Activated CD4-positive, alpha-beta memory T cell treated with anti-CD3 and anti-CD28 coated beads for 36 hours (primary cell): Measurements from ENCODE around the gene RNF43. TPM values are rescaled to one million over a fixed set of nuclear protein-coding genes. Genes with fewer than 3 reads are reported as not detected.

Experiments used
- CTCF ChIA-PET: fragments of 350-600 bp; sonication (Branson Sonifier 250); formaldehyde crosslinking; loops from one replicate; lab custom pipeline; 2021; ENCODE audit warnings: antibody characterized with exemption, inconsistent platforms; lab: Charles Lee
- POLR2A ChIA-PET: fragments of 350-600 bp; sonication (Branson Sonifier 250); formaldehyde crosslinking; loops from one replicate; lab custom pipeline; 2021; ENCODE audit warnings: antibody characterized with exemption; lab: Charles Lee
- DNase-seq: peaks from one replicate; pipeline ENCODE4 v3.0.0-alpha.2; 2020
- H3K27ac Mint-ChIP-seq: one replicate; pipeline ENCODE4 v1.8.0; 2021; ENCODE audit warnings: mixed read lengths
- H3K27me3 Mint-ChIP-seq: one replicate; pipeline ENCODE4 v1.8.0; 2021; ENCODE audit warnings: mixed read lengths
- H3K36me3 Mint-ChIP-seq: one replicate; pipeline ENCODE4 v1.8.0; 2021; ENCODE audit warnings: mixed read lengths
- H3K4me1 Mint-ChIP-seq: one replicate; pipeline ENCODE4 v1.8.0; 2021; ENCODE audit warnings: low read depth, mixed read lengths
- H3K4me3 Mint-ChIP-seq: one replicate; pipeline ENCODE4 v1.8.0; 2021; ENCODE audit warnings: mild to moderate bottlenecking, mixed read lengths
- H3K9me3 Mint-ChIP-seq: one replicate; pipeline ENCODE4 v1.8.0; 2021; ENCODE audit warnings: mixed read lengths
- intact Hi-C: fragments of 100-400 bp; cut with micrococcal nuclease; formaldehyde crosslinking; loops from one replicate; pipeline ENCODE4 v1.15.1; 2023
- total RNA-seq, 2 experiments: library from RNA; stranded (reverse); gene quantifications; one replicate each; pipeline ENCODE4 v1.2.3, GENCODE V29; 2021

RNF43 gene
- total RNA-seq = under 1 TPM; 0.39 to 0.93 TPM

GRCh38 chr17:58417300-58418092 is at the start of gene RNF43:
RNF43 (minus strand) TSS chr17:58417534; CDS start chr17:58415577, 1,957 bp downstream.
- Mint-ChIP-seq H3K4me3 (peak within 1 kb of the TSS; percentile 24), H3K27ac (peak within 1 kb of the TSS; percentile 24), H3K36me3 (no peaks in the 10 kb centered on the region), H3K4me1 (peaks cover 24% of the 10 kb centered on the region), H3K27me3 (no peaks in the 10 kb centered on the region), H3K9me3 (no peaks in the 10 kb centered on the region)
- intact Hi-C loops = loop anchor here (1.0 to 5.0 kb wide), 6 partner anchors 35 to 115 kb away; no protein-coding TSS in a partner anchor
- ChIA-PET CTCF (interaction anchor here (0.6 to 10.3 kb wide), 34 partner anchors 9 to 218 kb away, joined by 3 to 133 read pairs (median 6); partner anchors contain the start of genes HSF5, MTMR4, SUPT4H1 and TSPOAP1), POLR2A (interaction anchor here (0.5 to 2.2 kb wide), 13 partner anchors 29 to 205 kb away, joined by 3 to 22 read pairs (median 8); partner anchors contain the start of genes SUPT4H1 and TSPOAP1)
- peak; percentile 93 for DNase-seq

DNA sequence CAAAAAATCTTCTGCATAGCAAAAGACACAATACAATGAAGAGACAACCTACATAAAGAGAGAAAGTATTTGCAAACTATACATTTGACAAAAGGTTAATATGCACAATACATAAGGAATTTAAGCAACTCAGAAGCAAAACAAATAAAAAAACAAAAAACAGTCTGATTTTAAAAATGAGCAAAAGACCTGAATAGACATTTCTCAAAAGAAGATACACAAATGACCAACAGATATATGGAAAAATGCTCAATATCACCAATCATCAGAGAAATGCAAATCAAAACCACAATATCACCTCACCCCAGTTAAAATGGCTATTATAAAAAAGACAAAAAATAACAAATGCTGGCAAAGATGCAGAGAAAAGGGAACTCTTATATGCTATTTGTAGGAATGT is 38.2 kb upstream of the RNF43 start:
- Mint-ChIP-seq H3K27me3 (no peaks in the 10 kb centered on the region), H3K36me3 (peaks cover 1% of the 10 kb centered on the region), H3K27ac (no peak overlapping the region), H3K9me3 (no peaks in the 10 kb centered on the region), H3K4me3 (no peak overlapping the region), H3K4me1 (no peaks in the 10 kb centered on the region)
- DNase-seq = no peak
- intact Hi-C loops = no loop called here
- POLR2A ChIA-PET = no interaction called here
- CTCF ChIA-PET = interaction anchor here (1.0 kb wide), 1 partner anchor 152 kb away, joined by 3 read pairs; no protein-coding TSS in a partner anchor

DNA sequence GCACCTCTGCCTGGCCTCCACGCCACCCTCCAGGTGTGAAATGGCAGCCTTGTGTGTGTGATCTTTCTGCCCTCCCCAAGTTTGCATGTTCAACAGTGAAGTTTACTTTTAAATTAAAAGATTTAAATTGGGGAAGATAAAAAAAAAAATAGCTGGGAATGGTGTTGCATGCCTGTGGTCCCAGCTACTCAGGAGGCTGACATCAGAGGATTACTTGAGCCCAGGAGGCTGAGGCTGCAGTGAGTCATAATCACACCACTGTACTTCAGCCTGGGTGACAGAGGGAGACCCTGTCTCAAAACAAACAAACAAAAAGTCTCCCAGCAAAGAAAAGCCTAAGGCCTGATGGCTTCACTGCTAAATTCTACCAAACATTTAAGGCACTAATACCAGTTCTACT is 35.4 kb upstream of the RNF43 start:
- ChIA-PET CTCF (interaction anchor here (1.8 kb wide), 1 partner anchor 148 kb away, joined by 6 read pairs; no protein-coding TSS in a partner anchor), POLR2A (no interaction called here)
- intact Hi-C loops = no loop called here
- no peaks in the 10 kb centered on the region for H3K27me3 Mint-ChIP-seq
- H3K27ac Mint-ChIP-seq = no peak overlapping the region
- peaks cover 1% of the 10 kb centered on the region for H3K36me3 Mint-ChIP-seq
- H3K9me3 Mint-ChIP-seq = no peaks in the 10 kb centered on the region
- no peak for DNase-seq
- H3K4me1 Mint-ChIP-seq = no peaks in the 10 kb centered on the region
- H3K4me3 Mint-ChIP-seq = no peak overlapping the region

DNA sequence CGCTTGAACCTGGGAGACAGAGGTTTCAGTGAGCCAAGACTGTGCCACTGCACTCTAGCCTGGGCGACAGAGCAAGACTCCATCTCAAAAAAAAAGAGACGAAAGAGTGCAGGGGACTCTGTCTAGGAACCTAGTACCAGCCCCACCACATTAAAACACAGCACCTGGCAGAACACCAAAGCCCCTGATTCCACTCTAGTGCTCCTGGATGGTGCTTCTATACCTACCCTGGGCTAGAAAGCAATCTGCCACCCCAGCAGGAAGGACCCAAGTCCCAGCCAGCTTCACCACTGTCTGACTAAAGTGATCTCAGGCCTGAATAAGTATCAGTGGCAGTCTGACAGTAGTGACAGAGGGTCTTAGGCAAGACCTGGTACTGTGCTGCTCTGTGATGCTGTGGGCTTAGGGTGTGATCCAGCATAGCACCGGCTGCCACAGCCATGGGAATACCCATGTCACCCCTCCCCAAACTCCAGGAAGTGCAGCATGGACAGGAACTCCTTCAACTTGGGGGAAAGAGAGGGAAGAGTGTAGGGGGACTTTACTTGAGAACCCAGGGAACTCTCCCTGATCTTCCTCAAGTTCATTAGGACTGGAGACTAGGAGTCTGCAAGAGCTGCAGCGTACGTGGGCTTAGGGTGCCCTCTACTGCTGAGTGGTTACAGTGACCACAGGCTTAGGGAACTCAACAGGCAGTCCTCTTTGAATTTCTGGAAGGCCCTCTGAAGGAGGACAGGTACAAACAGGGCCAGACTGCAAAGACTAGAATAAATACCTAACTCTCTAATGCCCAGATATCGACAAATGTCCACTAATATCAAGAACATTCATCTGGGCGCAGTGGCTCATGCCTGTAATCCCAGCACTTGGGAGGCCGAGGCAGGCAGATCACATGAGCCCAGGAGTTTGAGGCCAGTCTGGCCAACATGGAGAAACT is 30.0 kb upstream of the RNF43 start:
- no peak overlapping the region for H3K27ac Mint-ChIP-seq
- ChIA-PET POLR2A (no interaction called here), CTCF (interaction anchor here (0.8 to 6.6 kb wide), 10 partner anchors 27 to 247 kb away, joined by 3 to 76 read pairs (median 4); partner anchors contain the start of gene RNF43)
- intact Hi-C loops = loop anchor here (1.0 kb wide), 3 partner anchors 95 to 143 kb away; partner anchors contain the start of gene SUPT4H1
- H3K4me3 Mint-ChIP-seq = no peak overlapping the region
- no peaks in the 10 kb centered on the region for H3K36me3 Mint-ChIP-seq
- H3K27me3 Mint-ChIP-seq = no peaks in the 10 kb centered on the region
- H3K9me3 Mint-ChIP-seq = no peaks in the 10 kb centered on the region
- DNase-seq = peak; percentile 83
- peaks cover 9% of the 10 kb centered on the region for H3K4me1 Mint-ChIP-seq

DNA sequence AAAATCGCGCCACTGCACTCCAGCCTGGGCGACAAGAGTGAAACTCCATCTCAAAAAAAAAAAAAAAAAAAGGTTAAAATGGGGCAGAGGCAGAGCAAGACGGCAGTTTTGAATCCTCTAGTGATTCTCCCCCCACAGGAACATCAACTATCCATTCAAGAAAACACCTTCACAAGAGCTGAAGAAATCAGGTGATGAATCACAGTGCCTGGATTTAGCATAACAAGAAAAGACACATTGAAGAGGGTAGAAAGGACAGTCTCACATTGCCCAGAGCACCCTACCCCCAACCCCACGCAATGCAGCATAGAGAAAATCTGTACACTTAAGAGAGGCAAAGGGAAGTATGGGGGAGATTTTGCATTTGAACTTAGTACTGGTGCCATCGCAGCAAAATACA is 28.8 kb upstream of the RNF43 start:
- POLR2A ChIA-PET = no interaction called here
- CTCF ChIA-PET = interaction anchor here (1.2 to 6.6 kb wide), 5 partner anchors 26 to 142 kb away, joined by 3 to 76 read pairs (median 4); partner anchors contain the start of gene RNF43
- no peaks in the 10 kb centered on the region for H3K9me3 Mint-ChIP-seq
- H3K4me3 Mint-ChIP-seq = no peak overlapping the region
- H3K27me3 Mint-ChIP-seq = no peaks in the 10 kb centered on the region
- no peaks in the 10 kb centered on the region for H3K36me3 Mint-ChIP-seq
- H3K27ac Mint-ChIP-seq = no peak overlapping the region
- H3K4me1 Mint-ChIP-seq = peaks cover 9% of the 10 kb centered on the region
- intact Hi-C loops = no loop called here
- DNase-seq = no peak

- H3K4me1 Mint-ChIP-seq = no peaks in the 10 kb centered on the region
- intact Hi-C loops = no loop called here
- no peak for DNase-seq
- H3K4me3 Mint-ChIP-seq = no peak overlapping the region
- peaks cover 2% of the 10 kb centered on the region for H3K36me3 Mint-ChIP-seq
- no peaks in the 10 kb centered on the region for H3K9me3 Mint-ChIP-seq
- ChIA-PET CTCF (interaction anchor here (1.2 kb wide), 1 partner anchor 133 kb away, joined by 5 read pairs; no protein-coding TSS in a partner anchor), POLR2A (no interaction called here)
- no peaks in the 10 kb centered on the region for H3K27me3 Mint-ChIP-seq
- no peak overlapping the region for H3K27ac Mint-ChIP-seq
These were observed 19.5 kb upstream of the RNF43 start for GRCh38 chr17:58436805-58437239.

GRCh38 chr17:58436245-58436644 is 18.9 kb upstream of the RNF43 start:
- ChIA-PET CTCF (interaction anchor here (1.7 kb wide), 1 partner anchor 132 kb away, joined by 6 read pairs; no protein-coding TSS in a partner anchor), POLR2A (no interaction called here)
- intact Hi-C loops = no loop called here
- no peak overlapping the region for H3K27ac Mint-ChIP-seq
- H3K4me3 Mint-ChIP-seq = no peak overlapping the region
- H3K9me3 Mint-ChIP-seq = no peaks in the 10 kb centered on the region
- no peaks in the 10 kb centered on the region for H3K4me1 Mint-ChIP-seq
- H3K27me3 Mint-ChIP-seq = no peaks in the 10 kb centered on the region
- DNase-seq = no peak
- H3K36me3 Mint-ChIP-seq = peaks cover 2% of the 10 kb centered on the region

DNA sequence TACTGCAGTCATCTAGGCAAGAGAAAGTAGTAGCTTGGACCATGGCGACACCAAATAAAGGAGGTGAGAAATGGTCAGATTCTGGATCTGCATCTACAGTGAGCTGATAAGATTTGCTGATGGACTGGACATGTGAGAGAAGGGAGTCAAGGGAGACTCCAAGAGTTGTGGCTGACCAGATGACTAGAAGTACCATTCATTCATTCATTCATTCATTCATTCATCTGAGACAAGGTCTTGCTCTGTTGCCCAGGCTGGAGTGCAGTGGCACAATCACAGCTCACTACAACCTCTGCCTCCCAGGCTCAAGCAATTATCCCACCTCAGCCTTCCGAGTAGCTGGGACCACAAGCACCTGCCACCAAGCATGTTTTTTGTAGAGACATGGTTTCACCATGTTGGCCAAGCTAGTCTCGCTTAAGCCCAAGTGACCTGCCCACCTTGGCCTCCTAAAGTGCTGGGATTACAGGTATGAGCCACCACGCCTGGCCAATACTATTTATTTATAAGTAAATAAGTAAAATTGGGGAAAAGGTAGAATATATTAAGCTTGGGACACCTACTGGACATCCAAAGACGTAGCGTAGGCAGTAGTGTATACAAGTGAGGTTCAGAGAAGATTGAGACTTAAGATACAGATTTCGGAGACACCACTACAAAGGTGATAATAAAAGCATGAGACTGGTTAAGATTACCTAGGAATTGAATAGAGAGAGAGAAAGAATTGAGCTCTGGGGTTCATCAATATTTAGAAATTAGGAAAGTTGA is 15.7 kb upstream of the RNF43 start:
- ChIA-PET CTCF (interaction anchor here (0.6 to 2.6 kb wide), 5 partner anchors 17 to 130 kb away, joined by 3 to 15 read pairs (median 5); partner anchors contain the start of gene HSF5), POLR2A (interaction anchor here (0.6 kb wide), 1 partner anchor 92 kb away, joined by 4 read pairs; no protein-coding TSS in a partner anchor)
- Mint-ChIP-seq H3K4me3 (no peak overlapping the region), H3K36me3 (peaks cover 2% of the 10 kb centered on the region), H3K27me3 (no peaks in the 10 kb centered on the region), H3K9me3 (no peaks in the 10 kb centered on the region), H3K27ac (no peak overlapping the region), H3K4me1 (no peaks in the 10 kb centered on the region)
- DNase-seq = no peak
- intact Hi-C loops = no loop called here

GRCh38 chr17:58427807-58428206 is 10.5 kb upstream of the RNF43 start:
- intact Hi-C loops = no loop called here
- Mint-ChIP-seq H3K27me3 (no peaks in the 10 kb centered on the region), H3K9me3 (no peaks in the 10 kb centered on the region), H3K4me3 (no peak overlapping the region), H3K4me1 (no peaks in the 10 kb centered on the region), H3K27ac (no peak overlapping the region), H3K36me3 (peaks cover 1% of the 10 kb centered on the region)
- POLR2A ChIA-PET = no interaction called here
- CTCF ChIA-PET = interaction anchor here (1.2 to 4.1 kb wide), 2 partner anchors 11 to 110 kb away, joined by 7 to 24 read pairs; partner anchors contain the start of gene RNF43
- DNase-seq = no peak

GRCh38 chr17:58421711-58422110 is 4.4 kb upstream of the RNF43 start:
- intact Hi-C loops = no loop called here
- Mint-ChIP-seq H3K4me3 (no peak overlapping the region), H3K4me1 (peaks cover 13% of the 10 kb centered on the region), H3K27me3 (no peaks in the 10 kb centered on the region), H3K27ac (no peak overlapping the region), H3K36me3 (peaks cover 1% of the 10 kb centered on the region), H3K9me3 (no peaks in the 10 kb centered on the region)
- DNase-seq = no peak
- ChIA-PET POLR2A (no interaction called here), CTCF (interaction anchor here (10.3 kb wide), 1 partner anchor 105 kb away, joined by 133 read pairs; no protein-coding TSS in a partner anchor)

DNA sequence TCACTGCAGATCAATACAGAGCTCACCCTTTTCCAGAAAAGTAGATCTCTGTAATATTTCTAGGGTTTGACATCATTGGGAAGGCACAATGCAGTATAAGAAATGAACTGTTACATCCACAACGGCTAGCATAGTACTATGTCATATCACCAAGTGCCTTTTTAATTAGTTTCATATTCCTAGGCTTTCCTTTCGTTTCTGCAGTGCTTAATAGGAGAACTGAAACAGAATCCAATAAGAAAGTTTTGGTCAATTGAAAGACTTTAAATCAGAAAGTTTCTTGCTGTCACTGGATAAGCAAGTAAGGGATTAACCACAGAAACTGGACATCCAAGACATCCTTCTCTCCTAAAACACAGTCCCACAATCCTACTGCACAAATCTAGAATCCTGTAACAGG is 3.5 kb upstream of the RNF43 start:
- Mint-ChIP-seq H3K27me3 (no peaks in the 10 kb centered on the region), H3K4me3 (no peak overlapping the region), H3K9me3 (no peaks in the 10 kb centered on the region), H3K4me1 (peaks cover 13% of the 10 kb centered on the region), H3K27ac (no peak overlapping the region), H3K36me3 (peaks cover 1% of the 10 kb centered on the region)
- intact Hi-C loops = no loop called here
- CTCF ChIA-PET = interaction anchor here (0.9 to 10.3 kb wide), 6 partner anchors 69 to 117 kb away, joined by 3 to 133 read pairs (median 5); partner anchors contain the start of gene SUPT4H1
- POLR2A ChIA-PET = no interaction called here
- DNase-seq = no peak
